Muscle of leg (tissue), 11 donors: Measurements from ENCODE around the gene TMEM181. TPM values are rescaled to one million over a fixed set of nuclear protein-coding genes. Genes with fewer than 3 reads are reported as not detected.

ENCODE experiments used
- DNase-seq: peaks from one replicate; pipeline ENCODE4 v3.0.0; 2013
- H3K27ac ChIP-seq: one replicate; pipeline ENCODE4 v1.5.1; 2013; ENCODE audit warnings: mild to moderate bottlenecking, low read length, control low read depth
- H3K27me3 ChIP-seq: one replicate; pipeline ENCODE4 v1.6.1; 2013; ENCODE audit warnings: low read length; ENCODE audit not compliant: control insufficient read depth, insufficient read depth
- H3K36me3 ChIP-seq: one replicate; pipeline ENCODE4 v1.6.1; 2013; ENCODE audit warnings: low read length; ENCODE audit not compliant: control insufficient read depth, insufficient read depth
- H3K4me1 ChIP-seq: one replicate; pipeline ENCODE4 v1.6.1; 2013; ENCODE audit warnings: low read length; ENCODE audit not compliant: control insufficient read depth, insufficient read depth
- H3K4me3 ChIP-seq: one replicate; pipeline ENCODE4 v1.5.1; 2013; ENCODE audit warnings: low read length, control low read depth
- H3K9me3 ChIP-seq: replicated peaks from 2 replicates; pipeline ENCODE4 v1.6.1; 2013; ENCODE audit warnings: low read depth, low read length; ENCODE audit not compliant: control insufficient read depth
- WGBS: methylation state at CpG from one replicate; pipeline ENCODE4 v1.1.5; 2013; ENCODE audit warnings: missing lambda C conversion rate; ENCODE audit not compliant: insufficient coverage; 5-methylcytosine and 5-hydroxymethylcytosine counted together
- polyA plus RNA-seq, 8 donors: library from polyadenylated mRNA; unstranded; fragments of 120-200 nt; gene quantifications; one replicate each; pipeline versions ENCODE4 v1.2.1 to v1.2.3, GENCODE V29; 2013; ENCODE audit warnings: inconsistent platforms in 1 of 8, low replicate concordance in 1 of 8; ENCODE audit not compliant: insufficient read length in 8 of 8, insufficient read depth in 1 of 8
- total RNA-seq: library from RNA; stranded (reverse); fragments of 120-200 nt; gene quantifications from one replicate; pipeline ENCODE4 v1.2.4, GENCODE V29; 2013

Gene TMEM181
- total and polyA plus RNA-seq, 9 donors: 13.3 to 22.2 (median 16.1) TPM

DNA sequence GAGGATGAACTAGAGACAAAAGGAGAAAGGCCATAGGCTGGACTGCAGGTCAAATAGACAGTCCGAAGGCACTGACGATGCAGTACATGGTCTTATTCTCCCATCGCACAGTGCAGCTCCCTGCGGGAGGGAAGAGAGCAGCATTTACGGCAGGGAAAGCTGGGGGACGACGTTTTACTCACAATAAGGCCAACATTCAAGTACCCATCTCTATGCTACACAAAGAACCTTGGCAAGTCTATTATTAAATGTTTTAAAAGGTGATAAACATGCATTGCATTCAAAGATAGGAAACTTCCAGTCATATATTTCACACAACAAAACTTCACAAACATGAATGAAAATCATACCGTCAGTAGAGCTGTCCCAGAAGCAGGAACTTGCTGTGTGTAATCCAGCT is 76.9 kb downstream of the TMEM181 start:
- Histone ChIP-seq H3K4me3 (no peak overlapping the region), H3K27me3 (no peaks in the 10 kb centered on the region), H3K36me3 (peaks cover 41% of the 10 kb centered on the region), H3K9me3 (no peaks in the 10 kb centered on the region), H3K4me1 (peaks cover 3% of the 10 kb centered on the region), H3K27ac (no peak overlapping the region)
- 73% methylated on average over 2 of the region's 8 CpGs for WGBS
- DNase-seq: no peak

DNA sequence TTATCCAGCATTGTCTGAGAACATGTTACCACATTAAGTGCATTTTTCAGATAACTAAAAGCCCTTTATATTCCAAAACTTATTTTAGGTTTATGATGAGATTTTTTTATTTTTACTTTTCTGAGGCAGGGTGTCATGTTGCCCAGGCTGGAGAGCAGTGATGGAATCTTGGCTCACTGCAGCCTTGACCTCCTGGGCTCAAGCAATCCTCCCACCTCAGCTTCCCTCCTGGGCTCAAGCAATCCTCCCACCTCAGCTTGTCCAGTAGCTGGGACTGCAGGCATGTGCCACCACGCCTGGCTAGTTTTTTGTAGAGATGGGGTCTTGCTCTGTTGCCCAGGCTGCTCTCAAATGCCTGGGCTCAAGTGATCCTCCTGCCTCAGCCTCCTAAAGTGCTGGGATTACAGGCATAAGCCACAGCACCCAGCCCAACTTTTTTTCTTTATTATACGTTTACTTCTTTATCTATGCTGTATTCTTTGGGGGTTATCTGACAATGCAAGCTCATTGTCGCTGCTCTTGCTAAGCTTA is 78.5 kb downstream of the TMEM181 start:
- Histone ChIP-seq H3K4me3 (no peak overlapping the region), H3K9me3 (no peaks in the 10 kb centered on the region), H3K36me3 (peaks cover 30% of the 10 kb centered on the region), H3K27ac (no peak overlapping the region), H3K4me1 (peaks cover 12% of the 10 kb centered on the region), H3K27me3 (no peaks in the 10 kb centered on the region)
- no CpG with 5 or more reads among the region's 3 CpGs for WGBS
- no peak for DNase-seq

DNA sequence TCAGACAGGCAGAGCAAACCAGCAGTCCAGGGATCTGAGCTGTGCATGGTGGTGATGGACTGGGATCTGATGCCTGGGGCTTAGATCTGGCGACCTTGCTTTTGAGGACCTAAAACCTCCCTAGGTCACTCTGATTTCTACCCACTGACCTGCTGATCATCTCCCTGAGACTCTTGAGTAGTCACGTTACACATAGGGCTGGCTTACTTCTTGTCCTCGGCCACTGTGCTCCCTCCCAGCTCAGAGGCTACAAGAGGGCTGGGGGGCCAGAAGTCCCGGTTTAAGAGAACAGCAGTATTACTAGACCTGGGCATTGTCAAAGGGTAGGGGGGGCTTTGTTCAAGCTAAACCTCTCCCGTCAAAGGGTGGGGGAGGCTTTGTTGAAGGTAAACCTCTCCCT is 79.2 kb downstream of the TMEM181 start:
- Histone ChIP-seq H3K27me3 (no peaks in the 10 kb centered on the region), H3K4me3 (no peak overlapping the region), H3K27ac (no peak overlapping the region), H3K9me3 (no peaks in the 10 kb centered on the region), H3K36me3 (peaks cover 30% of the 10 kb centered on the region), H3K4me1 (peaks cover 14% of the 10 kb centered on the region)
- 100% methylated on average over 1 of the region's 5 CpGs for WGBS
- DNase-seq: no peak

DNA sequence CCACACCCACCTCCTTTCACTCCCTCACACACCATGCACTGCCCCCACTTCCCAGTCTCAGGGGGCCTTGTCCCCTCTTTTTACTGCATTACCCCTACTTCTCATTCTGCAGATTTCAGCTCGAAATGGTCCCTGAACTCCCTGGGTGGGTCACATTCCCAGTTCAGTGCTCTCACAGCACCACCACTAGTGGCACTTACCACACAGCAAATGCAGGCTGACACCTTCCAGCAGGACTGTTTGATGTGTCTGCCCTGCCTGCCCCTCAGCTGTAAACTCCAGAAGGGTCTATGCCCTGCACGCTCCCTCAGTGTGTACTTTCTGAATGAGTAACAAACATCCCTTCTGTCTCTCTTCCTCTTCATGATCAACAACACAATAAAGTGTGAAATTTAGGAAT is 80.6 kb downstream of the TMEM181 start:
- no peak overlapping the region for H3K4me3 ChIP-seq
- peaks cover 26% of the 10 kb centered on the region for H3K36me3 ChIP-seq
- no peak overlapping the region for H3K27ac ChIP-seq
- H3K9me3 ChIP-seq: no peaks in the 10 kb centered on the region
- no peaks in the 10 kb centered on the region for H3K27me3 ChIP-seq
- H3K4me1 ChIP-seq: peaks cover 14% of the 10 kb centered on the region
- 64% methylated on average over 1 of the region's 2 CpGs for WGBS
- DNase-seq: no peak

DNA sequence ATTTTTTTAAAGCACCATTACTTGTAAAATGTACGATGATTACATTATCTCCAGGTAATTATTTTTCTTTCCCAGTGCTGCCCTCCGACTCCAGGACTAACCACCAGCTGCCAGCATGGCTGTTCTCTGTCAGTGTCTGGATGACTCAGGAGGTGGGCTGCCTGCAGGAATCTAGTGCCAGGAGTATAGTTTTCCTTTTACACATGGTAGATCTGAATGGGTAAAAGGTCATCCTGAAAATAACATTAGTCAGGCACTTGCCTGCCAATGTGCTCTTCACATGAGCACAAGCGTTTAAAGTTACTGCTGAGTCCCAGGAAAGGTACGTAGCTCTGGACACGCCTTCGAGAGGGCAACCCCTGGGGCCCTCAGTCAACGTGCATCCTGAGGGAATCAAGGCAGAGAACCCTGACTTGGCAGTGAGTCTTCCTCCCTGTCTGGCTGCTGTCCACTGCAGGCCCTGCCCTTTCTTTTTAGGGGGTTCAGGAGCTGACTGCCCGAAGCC is 82.3 kb downstream of the TMEM181 start:
- no peak overlapping the region for H3K4me3 ChIP-seq
- peaks cover 14% of the 10 kb centered on the region for H3K4me1 ChIP-seq
- peak; percentile 66 for DNase-seq
- H3K36me3 ChIP-seq: peaks cover 16% of the 10 kb centered on the region
- 55% methylated on average over 5 of the region's 8 CpGs for WGBS
- H3K27me3 ChIP-seq: no peaks in the 10 kb centered on the region
- H3K9me3 ChIP-seq: no peaks in the 10 kb centered on the region
- peak overlapping the region; percentile 52 for H3K27ac ChIP-seq

DNA sequence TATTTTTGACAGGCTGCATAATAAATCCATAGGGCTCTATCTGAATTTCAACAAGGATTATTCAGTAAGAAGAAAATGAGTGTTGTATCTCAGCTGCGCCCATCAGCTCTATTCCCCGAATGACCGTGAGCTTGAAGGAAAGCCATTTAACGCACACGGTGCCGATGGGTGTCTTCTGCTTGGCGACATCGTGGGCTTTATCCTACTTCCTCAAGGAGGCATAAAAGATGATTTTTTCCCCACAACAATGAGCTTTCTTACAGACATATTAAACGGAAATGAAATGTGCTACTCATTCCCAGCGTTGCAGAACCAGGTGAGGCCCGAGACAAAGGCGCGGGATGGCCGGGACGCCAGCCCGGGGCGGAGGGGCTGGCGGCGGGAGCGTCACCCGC is 83.9 kb downstream of the TMEM181 start:
- DNase-seq: peak; percentile 56

DNA sequence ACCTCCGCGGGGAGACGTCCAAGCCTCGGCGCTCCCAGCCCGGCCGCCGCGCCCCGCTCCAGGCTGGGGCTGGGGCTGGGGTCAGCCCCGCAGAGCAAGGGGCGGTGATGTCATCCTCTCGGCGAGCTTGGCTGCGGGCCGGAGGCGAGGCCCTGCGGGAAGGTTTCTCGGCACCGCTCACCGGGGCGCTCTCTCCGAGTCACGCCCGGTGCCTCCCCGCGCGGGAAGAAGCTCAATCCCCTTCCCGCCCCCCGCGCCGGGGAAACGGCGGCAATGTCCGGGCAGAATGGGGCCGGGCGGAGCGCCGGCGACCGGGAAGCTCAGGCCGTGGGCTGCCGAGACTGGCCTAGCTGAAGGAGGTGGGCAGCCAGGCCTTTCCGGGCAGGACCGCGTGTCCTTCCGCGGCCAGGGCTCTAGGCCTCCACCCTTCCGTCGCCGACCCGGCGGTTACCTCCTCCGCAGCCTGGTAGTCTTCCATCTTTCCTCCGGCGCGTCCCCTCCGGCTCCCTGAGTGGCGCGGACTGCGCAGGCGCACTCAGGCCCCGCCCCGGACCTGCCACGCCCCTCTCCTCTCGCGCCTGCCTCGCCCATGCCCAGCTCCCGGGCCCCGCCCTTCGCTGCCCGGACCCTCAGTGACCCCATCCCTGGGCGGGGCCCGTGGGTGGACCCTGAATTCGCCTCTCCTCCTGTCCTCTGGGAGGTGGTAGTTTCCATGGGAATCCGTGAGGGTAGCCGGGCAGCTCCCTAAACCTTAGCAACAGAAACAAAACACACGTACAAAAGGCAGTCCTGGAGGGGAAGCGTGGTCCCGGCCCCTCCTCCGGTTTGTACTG is 84.6 kb downstream of the TMEM181 start, which contains the start of gene DYNLT1:
Gene DYNLT1 (minus strand): TSS at position 513 of the 833 bp plus-strand sequence. CDS start 35 bp downstream, at position 478.
- H3K36me3 ChIP-seq: peaks cover 6% of the 10 kb centered on the region
- peaks cover 14% of the 10 kb centered on the region for H3K4me1 ChIP-seq
- under 1% methylated on average over 69 of the region's 81 CpGs for WGBS
- peak; percentile 96 for DNase-seq
- H3K9me3 ChIP-seq: no peaks in the 10 kb centered on the region
- H3K27ac ChIP-seq: peak within 1 kb of the TSS; percentile 97
- H3K4me3 ChIP-seq: peak within 1 kb of the TSS; percentile 98
- no peaks in the 10 kb centered on the region for H3K27me3 ChIP-seq

More for the DNA sequence above, 83.9 kb downstream of the TMEM181 start:
- H3K9me3 ChIP-seq: no peaks in the 10 kb centered on the region
- WGBS: 0% methylated on average over 18 of the region's 21 CpGs
- peaks cover 14% of the 10 kb centered on the region for H3K4me1 ChIP-seq
- H3K27me3 ChIP-seq: no peaks in the 10 kb centered on the region
- H3K4me3 ChIP-seq: peak overlapping the region; percentile 98
- H3K36me3 ChIP-seq: peaks cover 11% of the 10 kb centered on the region
- peak overlapping the region; percentile 97 for H3K27ac ChIP-seq

DNA sequence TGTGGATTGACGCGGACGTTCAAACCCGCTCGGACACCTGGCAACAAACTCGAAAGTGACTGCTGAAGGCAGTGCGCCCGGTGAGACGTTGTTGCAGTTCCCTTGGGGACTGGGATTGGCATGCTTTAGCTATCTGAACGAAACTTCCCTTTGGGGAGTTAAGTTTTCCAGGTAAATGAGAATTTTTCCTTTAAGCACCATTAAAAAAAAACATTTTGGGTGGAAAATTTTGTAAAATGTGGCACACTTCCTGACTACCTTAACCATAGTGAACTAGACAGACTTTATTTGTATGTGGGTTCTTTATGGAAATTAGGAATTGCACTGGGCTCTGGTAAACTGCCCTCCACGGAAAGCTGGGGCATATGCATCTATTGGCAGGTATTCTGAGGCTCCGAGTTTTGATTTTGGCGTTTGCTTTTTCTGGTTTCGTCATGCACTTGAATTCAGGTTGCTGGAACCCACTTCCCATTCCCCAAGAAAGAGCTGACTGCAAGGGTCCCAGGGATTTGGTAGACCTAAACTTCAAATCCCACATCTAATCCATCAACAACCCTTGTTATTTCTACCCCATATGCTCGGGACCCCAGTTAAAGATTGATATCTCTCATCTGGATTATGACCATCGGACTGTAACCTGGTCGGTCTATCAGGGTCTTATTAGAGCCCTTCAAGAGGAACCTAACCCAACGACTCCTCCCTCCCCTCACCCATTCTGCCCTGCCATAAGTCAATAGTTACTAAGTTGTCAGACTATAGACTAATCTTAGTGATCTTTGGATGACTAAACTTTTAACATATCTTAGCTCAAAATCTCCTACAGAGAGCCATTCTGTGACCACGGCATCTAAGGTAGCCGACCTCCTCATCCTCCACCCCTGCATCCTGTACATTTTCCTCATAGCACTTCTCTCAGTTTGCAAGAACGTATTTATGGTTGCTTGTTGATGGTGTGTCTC is 85.5 kb downstream of the TMEM181 start:
- H3K27me3 ChIP-seq: no peaks in the 10 kb centered on the region

DNA sequence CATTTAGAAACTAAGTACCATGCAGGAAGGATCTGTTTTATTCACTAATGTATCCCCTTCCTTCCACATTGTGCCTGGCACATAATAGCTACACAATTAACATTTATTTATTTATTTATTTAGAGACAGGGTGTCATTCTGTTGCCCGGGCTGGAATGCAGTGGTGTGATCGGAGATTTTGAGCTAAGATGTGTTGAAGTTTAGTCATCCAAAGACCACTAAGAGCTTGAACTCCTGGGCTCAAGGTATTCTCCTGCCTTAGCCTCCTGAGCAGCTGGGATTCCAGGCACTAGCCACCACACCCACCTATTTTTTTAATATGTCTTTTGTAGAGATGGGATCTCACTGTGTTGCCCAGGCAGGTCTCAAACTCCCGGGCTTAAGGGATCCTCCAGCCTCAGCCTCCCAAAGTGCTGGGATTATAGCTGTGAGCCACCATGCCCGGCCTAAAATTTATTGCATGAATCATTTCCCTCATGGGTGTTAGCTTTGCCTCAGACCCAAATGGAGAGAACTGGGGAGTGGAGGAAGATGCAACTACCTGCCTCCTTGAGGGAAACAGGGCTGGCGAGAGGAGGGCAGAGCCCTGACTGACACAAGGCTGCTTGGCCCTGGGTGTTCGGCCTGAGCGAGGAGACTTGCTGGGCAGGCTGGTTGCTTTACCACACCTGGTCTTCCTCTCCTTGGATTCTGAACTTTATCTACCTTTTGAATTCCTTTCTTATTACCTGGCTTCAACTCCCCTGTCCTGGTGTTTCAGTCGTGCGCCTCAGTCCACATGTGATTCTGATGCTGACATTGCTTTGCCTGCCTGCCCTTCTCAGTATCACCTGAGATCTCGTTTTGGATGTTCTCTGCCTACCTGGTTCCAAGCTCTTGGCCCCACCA is 86.4 kb downstream of the TMEM181 start:
- no peaks in the 10 kb centered on the region for H3K9me3 ChIP-seq
- H3K27ac ChIP-seq: no peak overlapping the region
- H3K36me3 ChIP-seq: no peaks in the 10 kb centered on the region
- H3K27me3 ChIP-seq: no peaks in the 10 kb centered on the region
- H3K4me1 ChIP-seq: peaks cover 14% of the 10 kb centered on the region
- H3K4me3 ChIP-seq: no peak overlapping the region
- no peak for DNase-seq
- WGBS: 95% methylated on average over 7 of the region's 10 CpGs

More for the DNA sequence above, 85.5 kb downstream of the TMEM181 start:
- Histone ChIP-seq H3K36me3 (peaks cover 4% of the 10 kb centered on the region), H3K4me3 (peak overlapping the region; percentile 98), H3K9me3 (no peaks in the 10 kb centered on the region), H3K4me1 (peaks cover 14% of the 10 kb centered on the region), H3K27ac (peak overlapping the region; percentile 91)
- no peak for DNase-seq
- WGBS: 36% methylated on average over 15 of the region's 21 CpGs
